ENCODE data around the gene CYP4F12.

The CYP4F12 gene

DNA sequence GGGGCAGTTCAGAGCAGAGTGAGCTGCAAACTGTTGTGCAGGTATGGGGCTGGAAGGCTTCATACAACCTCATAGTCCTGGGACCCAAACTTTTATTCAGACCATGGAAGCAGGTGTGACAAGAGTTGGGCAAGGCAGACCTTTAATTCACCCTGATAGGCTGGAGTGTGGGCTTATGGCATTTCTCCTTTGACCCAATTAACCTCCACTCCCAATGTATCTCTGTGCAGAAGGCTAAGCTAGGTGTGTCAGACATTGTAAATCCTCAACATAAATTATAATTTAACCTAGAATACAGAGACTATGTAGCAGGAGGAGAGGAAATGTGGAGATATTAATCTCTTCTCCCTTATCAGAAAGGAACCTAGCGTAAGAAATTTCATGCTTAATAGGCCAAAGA, 42.8 kb downstream of the CYP4F12 start:
- DNase-seq: no peak

DNA sequence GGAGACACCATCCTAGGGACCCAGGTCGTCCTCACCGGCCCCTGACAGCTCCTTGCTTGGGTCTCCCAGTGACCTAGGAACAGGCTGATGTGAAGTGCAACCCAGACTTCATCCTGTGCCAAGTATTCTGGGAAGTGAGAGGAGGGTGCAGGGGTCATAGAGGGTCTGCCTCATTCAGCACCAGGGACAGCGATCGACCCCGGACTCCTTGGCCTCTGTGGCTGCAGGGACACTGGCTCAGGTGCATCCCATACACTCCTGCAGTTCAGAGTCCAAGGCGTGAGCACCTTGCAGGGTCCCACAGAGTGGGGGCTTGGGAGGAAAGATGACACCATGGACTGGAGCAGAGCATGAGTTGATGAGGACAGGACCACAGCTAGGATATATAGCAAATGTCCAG, 44.9 kb downstream of the CYP4F12 start:
- no peak for DNase-seq

GRCh38 chr19:15721268-15721667, 48.4 kb downstream of the CYP4F12 start:
- no peak for DNase-seq

DNA sequence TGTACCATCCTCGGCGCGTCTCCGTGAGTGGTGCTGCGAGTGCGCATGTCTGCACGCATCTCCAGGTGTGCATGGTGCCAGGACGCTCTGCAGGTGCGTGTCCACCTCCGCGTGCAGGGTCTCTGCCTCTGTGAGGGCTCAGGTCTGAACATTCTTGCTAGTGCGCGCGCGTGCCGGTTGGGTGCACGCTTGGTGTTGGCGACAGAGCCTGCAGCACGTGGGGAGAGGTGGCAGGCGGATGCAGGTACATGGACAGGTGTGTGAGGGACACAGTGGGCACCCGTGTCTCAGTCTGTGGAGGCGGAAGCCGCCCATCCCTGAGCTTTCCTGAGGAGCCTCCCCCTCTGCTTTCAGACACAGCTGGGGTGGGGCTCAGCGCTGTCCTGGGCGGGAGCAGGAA, 50.1 kb downstream of the CYP4F12 start:
- DNase-seq: no peak

GRCh38 chr19:15727724-15728123, 54.8 kb downstream of the CYP4F12 start, which contains the start of gene OR10H2:
Gene OR10H2, plus strand, starts transcription at chr19:15728024. Its CDS starts 20 bp downstream, at chr19:15728044.
- no peak for DNase-seq

GRCh38 chr19:15730538-15730937, 57.7 kb downstream of the CYP4F12 start:
- no peak for DNase-seq

DNA sequence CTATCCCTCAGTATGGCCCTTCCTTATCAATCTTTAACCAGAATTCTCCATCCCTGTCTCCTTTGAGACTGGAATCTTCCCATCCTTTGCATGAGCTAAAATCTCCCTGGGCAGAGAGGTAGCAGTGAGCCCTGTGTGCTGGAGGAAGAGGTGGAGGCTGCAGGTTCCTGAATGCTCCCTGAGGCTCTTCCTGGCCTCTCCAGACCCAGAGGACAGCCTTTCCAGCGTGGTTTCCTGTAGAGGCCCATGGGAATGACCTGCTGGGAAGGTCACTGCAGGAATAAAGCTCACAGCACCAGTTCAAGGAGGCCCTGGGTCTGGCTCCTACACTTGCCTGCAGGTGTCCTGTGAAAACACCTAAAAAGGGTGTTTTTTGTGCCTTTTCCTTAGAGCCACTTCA, 59.5 kb downstream of the CYP4F12 start:
- DNase-seq: no peak

- DNase-seq: no peak
Observed at GRCh38 chr19:15733895-15734294, 61.0 kb downstream of the CYP4F12 start.

- DNase-seq: no peak
Observed at GRCh38 chr19:15737722-15738121, 64.8 kb downstream of the CYP4F12 start, which contains the start of gene OR10H3. Gene OR10H3, plus strand, starts transcription at chr19:15737985. Its CDS starts 3,408 bp downstream, at chr19:15741393.

DNA sequence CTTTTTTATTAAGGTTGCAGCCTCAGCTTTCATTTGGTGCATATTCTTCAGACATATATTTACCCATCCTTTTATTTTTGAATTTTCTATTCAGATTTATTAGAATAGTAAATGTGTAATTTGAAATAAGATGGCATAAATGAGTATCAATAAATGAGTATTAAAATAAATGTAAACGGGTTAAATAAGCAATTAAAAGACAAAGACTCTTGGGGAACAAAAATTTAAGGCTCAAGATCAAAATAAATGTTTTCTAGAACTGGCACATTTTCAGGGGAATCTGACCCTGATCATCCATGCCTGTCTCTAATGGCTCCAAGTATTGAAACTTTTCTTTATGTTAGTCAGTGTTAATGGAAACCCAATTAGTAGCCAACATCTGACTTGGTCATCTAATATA, 67.9 kb downstream of the CYP4F12 start:
- no peak for DNase-seq
